WTC11 (cell line): ENCODE measurements around the gene CNR2. TPM values are rescaled to one million over a fixed set of nuclear protein-coding genes. Genes with fewer than 3 reads are reported as not detected.

ENCODE experiments used
- ATAC-seq: fragments of 200-7000 bp; cut with Tn5 transposase; 2 replicates; pipeline ENCODE4 v1.10.0; 2021; ENCODE audit warnings: mild to moderate bottlenecking, moderate library complexity
- CTCF ChIA-PET: fragments of 300-600 bp; sonication (Branson Sonifier 250); formaldehyde crosslinking; loops from one replicate; lab custom pipeline; 2021; ENCODE audit warnings: antibody characterized with exemption; lab: Charles Lee
- POLR2A ChIA-PET: fragments of 350-600 bp; sonication (Branson Sonifier 250); formaldehyde crosslinking; loops from one replicate; lab custom pipeline; 2021; ENCODE audit warnings: antibody characterized with exemption; lab: Charles Lee
- DNase-seq: peaks from one replicate; pipeline ENCODE4 v3.0.0; 2021; ENCODE audit warnings: low spot score
- H3K27ac Mint-ChIP-seq: 2 replicates; pipeline ENCODE4 v1.8.0; 2021; ENCODE audit warnings: mixed read lengths
- H3K27me3 Mint-ChIP-seq: 2 replicates; pipeline ENCODE4 v1.8.0; 2021; ENCODE audit warnings: low read depth, mild to moderate bottlenecking, moderate library complexity, mixed read lengths
- H3K36me3 Mint-ChIP-seq: 2 replicates; pipeline ENCODE4 v1.8.0; 2021; ENCODE audit warnings: mixed read lengths
- H3K4me1 Mint-ChIP-seq: 2 replicates; pipeline ENCODE4 v1.8.0; 2022; ENCODE audit warnings: mixed read lengths
- H3K4me3 Mint-ChIP-seq: 2 replicates; pipeline ENCODE4 v1.8.0; 2021; ENCODE audit warnings: mild to moderate bottlenecking, moderate library complexity, mixed read lengths
- H3K9me3 Mint-ChIP-seq: 2 replicates; pipeline ENCODE4 v1.8.0; 2021; ENCODE audit warnings: mixed read lengths
- E2F1 ChIP-seq: sonication (generic); formaldehyde crosslinking; IDR thresholded peaks from 2 replicates; pipeline ENCODE4 v1.8.0; 2022; ENCODE audit warnings: mild to moderate bottlenecking, missing genetic modification reagents
- EMX1 ChIP-seq: fragments of 250-450 bp; sonication (Bioruptor Pico); IDR thresholded peaks from 2 replicates; pipeline ENCODE4 v1.8.0; 2021; ENCODE audit warnings: mild to moderate bottlenecking
- GABPB1 ChIP-seq: sonication (generic); formaldehyde crosslinking; IDR thresholded peaks from 2 replicates; pipeline ENCODE4 v1.8.1; 2023; ENCODE audit warnings: mild to moderate bottlenecking, missing genetic modification reagents
- GRHL2 ChIP-seq: fragments of 250-450 bp; sonication (Bioruptor Pico); IDR thresholded peaks from 2 replicates; pipeline ENCODE4 v1.8.0; 2022; ENCODE audit warnings: mild to moderate bottlenecking, moderate library complexity; ENCODE audit not compliant: insufficient replicate concordance, severe bottlenecking
- HMGA2 ChIP-seq: fragments of 250-450 bp; sonication (Bioruptor Pico); IDR thresholded peaks from 2 replicates; pipeline ENCODE4 v1.4.0; 2021; ENCODE audit warnings: mild to moderate bottlenecking, moderate library complexity
- IRF1 ChIP-seq: sonication (generic); formaldehyde crosslinking; IDR thresholded peaks from 2 replicates; pipeline ENCODE4 v1.8.0; 2023; ENCODE audit warnings: missing genetic modification reagents
- JUN ChIP-seq: sonication (generic); formaldehyde crosslinking; IDR thresholded peaks from 2 replicates; pipeline ENCODE4 v1.8.0; 2023; ENCODE audit warnings: mild to moderate bottlenecking, missing genetic modification reagents
- NFE2L1 ChIP-seq: sonication (generic); formaldehyde crosslinking; IDR thresholded peaks from 2 replicates; pipeline ENCODE4 v1.8.1; 2023; ENCODE audit warnings: missing genetic modification reagents
- NR3C1 ChIP-seq: sonication (generic); formaldehyde crosslinking; conservative IDR thresholded peaks from 2 replicates; pipeline ENCODE4 v1.8.1; 2023; ENCODE audit warnings: low read depth, mild to moderate bottlenecking, missing genetic modification reagents
- PRDM15 ChIP-seq: sonication (generic); formaldehyde crosslinking; IDR thresholded peaks from 2 replicates; pipeline ENCODE4 v1.8.0; 2022; ENCODE audit warnings: missing genetic modification reagents
- SMAD3 ChIP-seq: sonication (generic); formaldehyde crosslinking; IDR thresholded peaks from 2 replicates; pipeline ENCODE4 v1.8.0; 2022; ENCODE audit warnings: missing genetic modification reagents, mild to moderate bottlenecking, borderline replicate concordance
- SMAD4 ChIP-seq: sonication (generic); formaldehyde crosslinking; IDR thresholded peaks from 2 replicates; pipeline ENCODE4 v1.8.0; 2022; ENCODE audit warnings: mild to moderate bottlenecking, missing genetic modification reagents
- TP53 ChIP-seq: sonication (generic); formaldehyde crosslinking; IDR thresholded peaks from 2 replicates; pipeline ENCODE4 v1.8.1; 2023; ENCODE audit warnings: mild to moderate bottlenecking, missing genetic modification reagents
- ZNF232 ChIP-seq: sonication (generic); formaldehyde crosslinking; IDR thresholded peaks from 2 replicates; pipeline ENCODE4 v1.8.0; 2022; ENCODE audit warnings: mild to moderate bottlenecking, missing genetic modification reagents
- ZNF512 ChIP-seq: sonication (generic); formaldehyde crosslinking; IDR thresholded peaks from 2 replicates; pipeline ENCODE4 v1.8.1; 2022; ENCODE audit warnings: missing genetic modification reagents, borderline replicate concordance
- ZNF532 ChIP-seq: fragments of 250-450 bp; sonication (Bioruptor Pico); IDR thresholded peaks from 2 replicates; pipeline ENCODE4 v1.9.0; 2021; ENCODE audit warnings: mild to moderate bottlenecking, borderline replicate concordance
- total RNA-seq: library from RNA; stranded (reverse); gene quantifications from 3 replicates; pipeline ENCODE4 v1.2.3, GENCODE V29; 2021

The CNR2 gene
- total RNA-seq, 1 experiment from 2014 or later, result not detected

GRCh38 chr1:23923592-23924499, 10.7 kb upstream of the CNR2 start (continued):
- no peak for TF ChIP-seq ZNF532
- TF ChIP-seq EMX1 (CRISPR knock-in tag), result no peak
- no peak for TF ChIP-seq ZNF232 (CRISPR knock-in tag)
- no peak for TF ChIP-seq TP53 (CRISPR knock-in tag)
- no peak for TF ChIP-seq NFE2L1
- no peak for TF ChIP-seq E2F1
- no peak for TF ChIP-seq GRHL2
- no peak for TF ChIP-seq HMGA2 (CRISPR knock-in tag)
- no peak for TF ChIP-seq NR3C1 (CRISPR knock-in tag)
- TF ChIP-seq JUN, result no peak

- no peak for DNase-seq
- Mint-ChIP-seq H3K9me3 (no peaks in the 10 kb centered on the region), H3K4me1 (no peaks in the 10 kb centered on the region; the same call in 1 of the 2 replicates), H3K27ac (0 out of 2 replicates have a peak overlapping the region, but pooled peaks have one; percentile 12), H3K4me3 (no peak overlapping the region), H3K27me3 (no peaks in the 10 kb centered on the region), H3K36me3 (no peaks in the 10 kb centered on the region)
- ChIA-PET CTCF (interaction anchor here (3.0 kb wide), 1 partner anchor 112 kb away, joined by 12 read pairs; no protein-coding TSS in a partner anchor), POLR2A (no interaction called here)
- no peak for TF ChIP-seq SMAD3 (CRISPR knock-in tag)
- no peak for TF ChIP-seq SMAD4
- no peak for TF ChIP-seq GABPB1
- TF ChIP-seq EMX1 (CRISPR knock-in tag), result no peak
- TF ChIP-seq ZNF232 (CRISPR knock-in tag), result no peak
- no peak for TF ChIP-seq ZNF512
- no peak for TF ChIP-seq IRF1 (CRISPR knock-in tag)
- TF ChIP-seq PRDM15 (CRISPR knock-in tag), result no peak
- no peak for ATAC-seq
Observed at GRCh38 chr1:23922321-23922943, 9.3 kb upstream of the CNR2 start.
